Heart left ventricle (tissue), 13 donors: Measurements from ENCODE around the gene KCNMA1.

Experiments
- CTCF ChIP-seq, 12 donors: fragments of 200-600 bp; sonication (generic) in 4 of 12; IDR thresholded peaks; one replicate each; pipeline versions ENCODE4 v1.5.0 to v1.8.0; 2018 to 2022; ENCODE audit warnings: antibody characterized with exemption in 12 of 12, mild to moderate bottlenecking in 5 of 12
- POLR2A ChIP-seq, 2 donors: fragments of 450-650 bp; IDR thresholded peaks; one replicate each; pipeline ENCODE4 v1.6.1; 2017; ENCODE audit warnings: antibody characterized with exemption in 2 of 2, mild to moderate bottlenecking in 2 of 2, moderate library complexity in 2 of 2
- donor health status: ischemic (EF 13 %, LVEDD 7.1; RV severe dilation, severe dysfunction).
- donor health status: DM: no; HTN: yes; CAD: no.
- donor health status: DM: no; HTN: no; CAD: no.
- donor health status: ischemic (EF 25% LVEDD 6.9; RV normal size, moderate dysfunction).
- donor health status: ischemic (EF 25% LVEDD 5.7; RV mildly dilated, moderate dysfunction).
- donor health status: ischemic (EF 35%, LVEDD 5.7; RV mildly dilated, moderate dysfunction).
- donor health status: nonischemic (EF 11% LVEDD 7.7; RV severe dilation, severe dysfunction).
- donor health status: DM: yes; HTN: yes; CAD: no.
- donor health status: PGD.
- donor health status: ischemic (EF 29% LVEDD 5.4; RV normal size, mild dysfunction).
- donor health status: nonischemic (EF 23%, LVEDD 6.1; RV moderate dilation, normal function).

GRCh38 chr10:77474939-77475338 is 162.7 kb downstream of the KCNMA1 start:
- TF ChIP-seq CTCF (IDR thresholded peaks at IDR 0.05) (no peak), POLR2A (IDR thresholded peaks at IDR 0.05) (no peak)
